Brain microvascular endothelial cell (primary cell): ENCODE measurements around the gene DDX5.

Experiments
- DNase-seq: peaks from one replicate; pipeline ENCODE4 v3.0.0-alpha.2; 2020
- H3K27ac ChIP-seq: fragments of 250-450 bp; sonication (Bioruptor Pico); 2 replicates; pipeline ENCODE4 v1.5.1; 2020; ENCODE audit warnings: mild to moderate bottlenecking, moderate library complexity
- H3K27me3 ChIP-seq: fragments of 250-450 bp; sonication (Bioruptor Pico); replicated peaks from 2 replicates; pipeline ENCODE4 v1.5.1; 2020; ENCODE audit warnings: mild to moderate bottlenecking
- H3K36me3 ChIP-seq: fragments of 250-450 bp; sonication (Bioruptor Pico); replicated peaks from 2 replicates; pipeline ENCODE4 v1.5.1; 2020; ENCODE audit warnings: mild to moderate bottlenecking
- H3K4me3 ChIP-seq: 2 replicates; pipeline ENCODE4 v1.5.1; 2011; ENCODE audit warnings: low read depth, mild to moderate bottlenecking, control low read depth, low read length, moderate library complexity
- in situ Hi-C: cut with HindIII; loops from 2 replicates; pipeline ENCODE4 v1.10.0; 2017; ENCODE audit warnings: low sequenced_read_pairs, low pct_ligation_motif_present
- TF ChIP-seq, protein P1 (sequence below): IDR thresholded peaks from 2 replicates; pipeline ENCODE4 v1.5.1; 2011; ENCODE audit warnings: low read depth, mild to moderate bottlenecking, moderate library complexity, low read length, control low read depth, inconsistent platforms; ENCODE audit errors: missing control alignments

DDX5 gene

DNA sequence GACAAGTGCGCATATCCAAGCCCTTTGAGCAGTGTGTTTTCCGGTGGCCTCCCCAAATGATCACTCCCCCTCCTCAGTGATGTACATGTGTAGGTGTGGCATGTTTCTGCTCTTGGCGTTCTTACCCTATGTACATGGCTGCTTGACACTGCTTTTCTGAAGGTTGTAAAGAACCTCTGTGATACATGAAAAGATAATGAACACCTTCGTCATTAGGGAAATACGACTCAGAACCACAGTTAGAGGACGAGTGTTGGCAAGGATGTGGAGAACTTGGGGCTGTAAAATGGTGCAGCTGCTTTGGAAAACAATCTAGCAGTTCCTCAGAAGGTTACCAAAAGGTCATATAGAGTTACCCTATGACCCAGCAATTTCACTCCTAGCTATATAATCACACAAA is 29.3 kb upstream of the DDX5 start:
- DNase-seq = no peak
- Histone ChIP-seq H3K36me3 (peaks cover 78% of the 10 kb centered on the region), H3K27me3 (no peaks in the 10 kb centered on the region), H3K27ac (no peak overlapping the region), H3K4me3 (no peak overlapping the region)
- TF ChIP-seq, protein P1, sequence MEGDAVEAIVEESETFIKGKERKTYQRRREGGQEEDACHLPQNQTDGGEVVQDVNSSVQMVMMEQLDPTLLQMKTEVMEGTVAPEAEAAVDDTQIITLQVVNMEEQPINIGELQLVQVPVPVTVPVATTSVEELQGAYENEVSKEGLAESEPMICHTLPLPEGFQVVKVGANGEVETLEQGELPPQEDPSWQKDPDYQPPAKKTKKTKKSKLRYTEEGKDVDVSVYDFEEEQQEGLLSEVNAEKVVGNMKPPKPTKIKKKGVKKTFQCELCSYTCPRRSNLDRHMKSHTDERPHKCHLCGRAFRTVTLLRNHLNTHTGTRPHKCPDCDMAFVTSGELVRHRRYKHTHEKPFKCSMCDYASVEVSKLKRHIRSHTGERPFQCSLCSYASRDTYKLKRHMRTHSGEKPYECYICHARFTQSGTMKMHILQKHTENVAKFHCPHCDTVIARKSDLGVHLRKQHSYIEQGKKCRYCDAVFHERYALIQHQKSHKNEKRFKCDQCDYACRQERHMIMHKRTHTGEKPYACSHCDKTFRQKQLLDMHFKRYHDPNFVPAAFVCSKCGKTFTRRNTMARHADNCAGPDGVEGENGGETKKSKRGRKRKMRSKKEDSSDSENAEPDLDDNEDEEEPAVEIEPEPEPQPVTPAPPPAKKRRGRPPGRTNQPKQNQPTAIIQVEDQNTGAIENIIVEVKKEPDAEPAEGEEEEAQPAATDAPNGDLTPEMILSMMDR = no peak
- in situ Hi-C loops = no loop called here

DNA sequence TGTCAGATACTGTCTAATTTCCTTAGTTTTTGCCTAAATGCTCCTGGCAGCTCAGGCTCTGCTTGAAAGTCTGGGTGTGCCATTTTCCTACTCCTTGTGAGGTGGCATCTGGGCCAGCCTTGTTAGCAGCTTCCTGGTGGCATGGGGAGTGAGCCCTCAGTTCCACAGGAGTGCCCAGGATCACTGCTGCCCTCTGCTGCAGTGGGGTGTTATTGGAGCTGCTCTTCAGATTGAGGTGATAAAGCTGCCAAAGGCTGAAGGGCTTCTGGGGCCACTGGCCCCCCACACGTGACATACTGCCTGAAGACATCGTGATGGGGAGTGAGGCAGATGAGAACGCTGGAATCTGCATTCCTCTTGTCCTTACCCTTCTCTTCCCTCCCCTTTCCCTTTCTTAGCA is 28.1 kb upstream of the DDX5 start:
- DNase-seq = no peak
- TF ChIP-seq, protein P1 = peak; percentile 50
- no peak overlapping the region for H3K27ac ChIP-seq
- H3K36me3 ChIP-seq = peaks cover 78% of the 10 kb centered on the region
- no peaks in the 10 kb centered on the region for H3K27me3 ChIP-seq
- in situ Hi-C loops = no loop called here
- no peak overlapping the region for H3K4me3 ChIP-seq

GRCh38 chr17:64533784-64534183 is 27.7 kb upstream of the DDX5 start:
- Histone ChIP-seq H3K27me3 (no peaks in the 10 kb centered on the region), H3K27ac (no peak overlapping the region), H3K36me3 (peaks cover 79% of the 10 kb centered on the region), H3K4me3 (no peak overlapping the region)
- no peak for DNase-seq
- in situ Hi-C loops = no loop called here
- TF ChIP-seq, protein P1 = no peak

GRCh38 chr17:64532409-64532808 is 26.3 kb upstream of the DDX5 start:
- in situ Hi-C loops = no loop called here
- H3K27me3 ChIP-seq = no peaks in the 10 kb centered on the region
- no peak overlapping the region for H3K27ac ChIP-seq
- no peak overlapping the region for H3K4me3 ChIP-seq
- H3K36me3 ChIP-seq = peaks cover 73% of the 10 kb centered on the region
- DNase-seq = no peak
- TF ChIP-seq, protein P1 = no peak

DNA sequence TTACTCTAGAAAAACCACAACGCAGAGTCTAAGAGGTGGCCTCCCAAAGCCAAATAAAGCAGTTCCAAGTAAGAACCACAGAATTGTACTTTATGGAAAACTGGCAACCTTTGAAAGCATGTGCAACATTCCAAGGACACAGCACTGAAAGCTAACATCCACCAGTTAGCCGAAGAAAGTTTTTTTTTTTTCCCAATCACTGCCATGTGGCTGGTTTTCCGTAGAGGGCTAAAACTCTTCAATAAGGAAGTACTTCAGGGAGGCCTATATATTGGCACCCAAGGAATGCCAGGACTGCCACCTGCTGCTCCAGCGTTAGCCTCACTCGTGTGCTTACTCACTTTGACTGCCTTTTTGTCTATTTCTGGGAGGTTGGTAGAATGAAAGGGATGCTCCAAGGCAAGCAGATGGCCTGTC is 25.9 kb upstream of the DDX5 start:
- Histone ChIP-seq H3K27ac (no peak overlapping the region), H3K27me3 (no peaks in the 10 kb centered on the region), H3K36me3 (peaks cover 73% of the 10 kb centered on the region), H3K4me3 (no peak overlapping the region)
- TF ChIP-seq, protein P1 = no peak
- no peak for DNase-seq
- in situ Hi-C loops = no loop called here

DNA sequence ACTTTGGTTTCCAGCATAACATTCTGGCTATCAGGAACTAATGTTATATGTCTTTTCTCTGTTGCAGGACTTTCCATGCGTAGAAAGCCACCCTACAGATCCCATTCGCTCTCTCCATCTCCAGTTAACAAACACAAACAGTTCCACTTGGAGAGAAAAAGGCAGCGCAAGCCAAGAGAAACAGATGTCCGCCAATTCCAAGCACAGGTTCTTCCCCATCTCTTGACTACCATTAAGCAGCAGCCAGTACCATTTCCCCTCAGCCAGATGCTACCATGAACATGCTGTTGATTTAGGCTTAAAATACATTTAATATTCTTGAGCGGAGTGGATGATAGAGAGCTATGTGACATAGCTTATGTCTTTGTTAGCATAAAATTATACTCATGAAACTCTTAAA is 23.1 kb upstream of the DDX5 start:
- TF ChIP-seq, protein P1 = no peak
- H3K27ac ChIP-seq = no peak overlapping the region
- H3K4me3 ChIP-seq = no peak overlapping the region
- DNase-seq = no peak
- no peaks in the 10 kb centered on the region for H3K27me3 ChIP-seq
- in situ Hi-C loops = no loop called here
- peaks cover 76% of the 10 kb centered on the region for H3K36me3 ChIP-seq
